MCF 10A (cell line): Measurements from ENCODE around the gene APEH. TPM values are rescaled to one million over a fixed set of nuclear protein-coding genes. Genes with fewer than 3 reads are reported as not detected.

ENCODE experiments used
- BruUV-seq: library from RNA; stranded (reverse); fragments of 400-500 nt; replicated peaks from 2 replicates; lab custom pipeline; 2021; lab: Mats Ljungman, UMichigan
- CTCF ChIA-PET: fragments of 300-600 bp; sonication (Branson Sonifier 250); formaldehyde crosslinking; extraction: SDS; loops from one replicate; lab custom pipeline; 2021; ENCODE audit warnings: antibody characterized with exemption, inconsistent platforms; lab: Yijun Ruan, JAX
- POLR2A ChIA-PET: fragments of 300-600, 350-650 bp; sonication (Branson Sonifier 250); formaldehyde crosslinking; extraction: SDS; loops from one replicate; lab custom pipeline; 2020; ENCODE audit warnings: antibody characterized with exemption, inconsistent platforms; lab: Yijun Ruan, JAX
- DNase-seq: peaks from one replicate; pipeline ENCODE4 v3.0.0-alpha.2; 2018; ENCODE audit not compliant: unreplicated experiment
- H3K27ac Mint-ChIP-seq: one replicate; pipeline ENCODE4 v1.8.0; 2022; ENCODE audit warnings: mild to moderate bottlenecking, low read depth, mixed read lengths; ENCODE audit not compliant: unreplicated experiment
- H3K27me3 Mint-ChIP-seq: one replicate; pipeline ENCODE4 v1.8.0; 2022; ENCODE audit warnings: mixed read lengths; ENCODE audit not compliant: insufficient read depth, unreplicated experiment
- H3K36me3 Mint-ChIP-seq: one replicate; pipeline ENCODE4 v1.8.0; 2022; ENCODE audit warnings: mild to moderate bottlenecking, moderate library complexity, mixed read lengths; ENCODE audit not compliant: insufficient read depth, unreplicated experiment
- H3K4me1 Mint-ChIP-seq: one replicate; pipeline ENCODE4 v1.8.0; 2022; ENCODE audit warnings: mixed read lengths; ENCODE audit not compliant: insufficient read depth, unreplicated experiment
- H3K4me3 Mint-ChIP-seq: one replicate; pipeline ENCODE4 v1.8.0; 2022; ENCODE audit warnings: mild to moderate bottlenecking, moderate library complexity, mixed read lengths; ENCODE audit not compliant: unreplicated experiment
- H3K9me3 Mint-ChIP-seq: one replicate; pipeline ENCODE4 v1.8.0; 2022; ENCODE audit warnings: mixed read lengths; ENCODE audit not compliant: unreplicated experiment
- intact Hi-C: fragments of 100-400 bp; cut with micrococcal nuclease; formaldehyde crosslinking; loops from 2 replicates; pipeline ENCODE4 v1.14.1; 2022
- total RNA-seq: library from RNA; stranded (reverse); gene quantifications from 2 replicates; pipeline ENCODE4 v1.2.3, GENCODE V29; 2022
- TF ChIP-seq, protein P1 (sequence below): fragments of 200-600 bp; IDR thresholded peaks from one replicate; pipeline ENCODE4 v1.8.0; 2022; ENCODE audit warnings: antibody characterized with exemption, mild to moderate bottlenecking; ENCODE audit not compliant: unreplicated experiment

Gene APEH
- total RNA-seq, 1 experiment from 2014 or later = 127 TPM

DNA sequence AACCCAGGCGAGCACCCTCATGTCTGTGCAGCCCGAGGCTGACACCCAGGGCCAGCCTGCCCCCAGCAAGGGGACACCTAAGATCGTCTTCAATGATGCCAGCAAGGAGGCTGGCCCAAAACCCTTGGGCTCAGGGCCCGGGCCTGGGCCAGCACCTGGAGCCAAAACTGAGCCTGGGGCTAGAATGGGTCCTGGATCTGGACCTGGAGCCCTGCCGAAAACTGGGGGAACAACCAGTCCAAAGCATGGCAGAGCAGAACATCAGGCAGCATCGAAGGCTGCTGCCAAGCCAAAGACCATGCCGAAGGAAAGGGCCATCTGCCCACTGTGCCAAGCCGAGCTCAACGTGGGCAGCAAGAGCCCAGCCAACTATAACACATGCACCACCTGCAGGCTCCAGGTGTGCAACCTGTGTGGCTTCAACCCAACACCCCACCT, 31.4 kb upstream of the APEH start:
- Mint-ChIP-seq H3K4me3 (no peak overlapping the region), H3K36me3 (no peaks in the 10 kb centered on the region), H3K27me3 (no peaks in the 10 kb centered on the region), H3K9me3 (no peaks in the 10 kb centered on the region), H3K4me1 (peaks cover 9% of the 10 kb centered on the region), H3K27ac (no peak overlapping the region)
- ChIA-PET POLR2A (interaction anchor here (0.8 to 1.0 kb wide), 2 partner anchors 15 to 27 kb away, joined by 3 read pairs; no protein-coding TSS in a partner anchor), CTCF (interaction anchor here (0.6 to 1.5 kb wide), 3 partner anchors 29 to 158 kb away, joined by 3 read pairs; no protein-coding TSS in a partner anchor)
- no TSS peak for BruUV-seq
- DNase-seq = no peak
- intact Hi-C loops = no loop called here
- TF ChIP-seq, protein P1, sequence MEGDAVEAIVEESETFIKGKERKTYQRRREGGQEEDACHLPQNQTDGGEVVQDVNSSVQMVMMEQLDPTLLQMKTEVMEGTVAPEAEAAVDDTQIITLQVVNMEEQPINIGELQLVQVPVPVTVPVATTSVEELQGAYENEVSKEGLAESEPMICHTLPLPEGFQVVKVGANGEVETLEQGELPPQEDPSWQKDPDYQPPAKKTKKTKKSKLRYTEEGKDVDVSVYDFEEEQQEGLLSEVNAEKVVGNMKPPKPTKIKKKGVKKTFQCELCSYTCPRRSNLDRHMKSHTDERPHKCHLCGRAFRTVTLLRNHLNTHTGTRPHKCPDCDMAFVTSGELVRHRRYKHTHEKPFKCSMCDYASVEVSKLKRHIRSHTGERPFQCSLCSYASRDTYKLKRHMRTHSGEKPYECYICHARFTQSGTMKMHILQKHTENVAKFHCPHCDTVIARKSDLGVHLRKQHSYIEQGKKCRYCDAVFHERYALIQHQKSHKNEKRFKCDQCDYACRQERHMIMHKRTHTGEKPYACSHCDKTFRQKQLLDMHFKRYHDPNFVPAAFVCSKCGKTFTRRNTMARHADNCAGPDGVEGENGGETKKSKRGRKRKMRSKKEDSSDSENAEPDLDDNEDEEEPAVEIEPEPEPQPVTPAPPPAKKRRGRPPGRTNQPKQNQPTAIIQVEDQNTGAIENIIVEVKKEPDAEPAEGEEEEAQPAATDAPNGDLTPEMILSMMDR = no peak

DNA sequence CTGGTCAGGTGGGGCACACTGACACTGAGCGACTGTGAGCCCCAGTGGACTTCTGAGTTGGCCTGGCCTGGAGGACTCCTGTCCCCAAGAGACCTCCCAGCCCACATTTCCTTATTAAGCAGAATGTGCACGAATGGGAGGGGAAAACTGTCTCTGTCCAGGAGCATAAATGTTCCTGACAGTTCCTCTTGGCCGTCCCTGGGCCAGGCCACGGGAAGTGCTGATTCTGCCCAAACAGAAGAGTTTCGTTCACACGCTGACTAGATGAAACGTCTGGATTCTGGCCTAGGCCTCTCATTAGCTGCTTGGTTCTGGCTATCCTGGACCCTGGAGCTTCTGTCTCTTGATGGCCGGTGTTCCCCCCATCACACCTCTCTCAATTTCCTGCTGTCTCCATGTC, 29.5 kb upstream of the APEH start:
- H3K27ac Mint-ChIP-seq = no peak overlapping the region

DNA sequence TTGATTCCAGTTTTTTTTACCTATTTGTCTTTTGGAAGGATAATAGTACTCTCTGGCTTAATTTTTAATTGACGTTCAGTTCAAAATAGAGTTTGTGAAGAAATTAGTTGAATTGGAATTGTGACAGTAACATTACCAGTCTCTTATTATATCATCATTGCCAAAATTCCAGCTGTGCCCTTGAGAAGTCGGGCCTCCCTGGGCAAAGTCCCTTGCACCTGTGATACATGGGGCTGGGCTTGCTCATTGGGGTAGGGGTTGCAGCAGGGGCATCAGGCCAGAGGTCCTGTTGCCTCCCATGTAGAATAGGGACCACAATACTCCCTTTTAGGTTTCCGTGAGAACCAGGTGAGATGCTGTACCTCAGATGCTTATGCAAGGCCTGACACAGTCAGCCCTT, 27.9 kb upstream of the APEH start:
- ChIA-PET POLR2A (interaction anchor here (0.6 kb wide), 1 partner anchor 85 kb away, joined by 3 read pairs; no protein-coding TSS in a partner anchor), CTCF (no interaction called here)

More for the DNA sequence above, 29.5 kb upstream of the APEH start:
- H3K36me3 Mint-ChIP-seq = no peaks in the 10 kb centered on the region
- ChIA-PET POLR2A (interaction anchor here (0.6 kb wide), 1 partner anchor 16 kb away, joined by 3 read pairs; no protein-coding TSS in a partner anchor), CTCF (interaction anchor here (0.7 kb wide), 1 partner anchor 27 kb away, joined by 3 read pairs; no protein-coding TSS in a partner anchor)
- H3K27me3 Mint-ChIP-seq = no peaks in the 10 kb centered on the region
- TF ChIP-seq, protein P1 = no peak
- intact Hi-C loops = no loop called here
- no peaks in the 10 kb centered on the region for H3K4me1 Mint-ChIP-seq
- DNase-seq = no peak
- no peaks in the 10 kb centered on the region for H3K9me3 Mint-ChIP-seq
- H3K4me3 Mint-ChIP-seq = no peak overlapping the region
- BruUV-seq = no TSS peak

DNA sequence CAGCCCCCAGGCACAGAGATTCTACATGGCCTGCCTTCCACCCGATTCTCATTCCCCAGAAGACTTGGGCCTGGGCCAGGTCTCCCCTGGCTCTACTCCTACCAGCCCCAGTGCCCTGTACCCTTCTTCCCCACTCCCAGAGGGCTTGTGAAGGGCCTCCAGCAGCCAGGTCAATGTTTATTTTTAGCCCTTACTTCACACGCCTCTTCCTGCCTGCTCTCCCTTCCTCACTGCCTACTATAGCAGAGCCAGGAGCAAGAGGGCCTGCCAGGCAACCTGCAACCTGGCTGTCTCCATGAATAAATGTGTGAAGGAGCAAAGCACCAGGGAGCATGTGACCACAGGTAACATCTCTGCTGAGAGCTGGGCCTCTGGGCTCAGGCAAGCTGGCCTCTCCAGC, 26.4 kb upstream of the APEH start:
- Mint-ChIP-seq H3K36me3 (no peaks in the 10 kb centered on the region), H3K4me3 (no peak overlapping the region), H3K27me3 (no peaks in the 10 kb centered on the region), H3K27ac (no peak overlapping the region), H3K9me3 (no peaks in the 10 kb centered on the region), H3K4me1 (no peaks in the 10 kb centered on the region)
- POLR2A ChIA-PET = no interaction called here
- TF ChIP-seq, protein P1 = no peak
- intact Hi-C loops = no loop called here
- BruUV-seq = no TSS peak
- no peak for DNase-seq
- CTCF ChIA-PET = no interaction called here

More for the DNA sequence above, 27.9 kb upstream of the APEH start:
- Mint-ChIP-seq H3K9me3 (no peaks in the 10 kb centered on the region), H3K36me3 (no peaks in the 10 kb centered on the region), H3K27me3 (no peaks in the 10 kb centered on the region), H3K4me1 (no peaks in the 10 kb centered on the region), H3K4me3 (no peak overlapping the region), H3K27ac (no peak overlapping the region)
- DNase-seq = no peak
- no TSS peak for BruUV-seq
- TF ChIP-seq, protein P1 = no peak
- intact Hi-C loops = no loop called here
